ENCODE data around the gene PANK1.

Gene PANK1

GRCh38 chr10:89593043-89593442 lies 52.0 kb downstream of the PANK1 start:
- no peak for TF ChIP-seq CTCF (IDR thresholded peaks at IDR 0.05)

DNA sequence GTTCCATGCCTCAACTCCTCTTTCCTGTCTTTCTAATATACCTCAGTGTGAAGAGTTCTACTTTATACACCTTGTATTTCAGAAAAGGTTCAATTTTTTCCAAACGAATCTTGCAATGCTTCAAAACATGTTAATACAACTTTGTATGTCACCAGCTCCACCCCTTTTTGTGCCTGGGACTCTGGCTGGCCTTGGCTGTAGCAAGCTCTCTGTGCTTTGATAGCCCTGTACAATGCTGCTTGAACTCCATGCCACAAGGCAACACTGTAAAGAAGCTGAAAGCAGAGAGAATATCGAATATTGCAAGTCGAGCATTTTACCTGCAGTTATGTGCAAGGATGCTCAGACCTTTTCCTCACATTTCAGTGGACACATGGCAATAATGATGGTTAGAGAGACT lies 52.5 kb downstream of the PANK1 start:
- TF ChIP-seq CTCF (IDR thresholded peaks at IDR 0.05), result no peak

DNA sequence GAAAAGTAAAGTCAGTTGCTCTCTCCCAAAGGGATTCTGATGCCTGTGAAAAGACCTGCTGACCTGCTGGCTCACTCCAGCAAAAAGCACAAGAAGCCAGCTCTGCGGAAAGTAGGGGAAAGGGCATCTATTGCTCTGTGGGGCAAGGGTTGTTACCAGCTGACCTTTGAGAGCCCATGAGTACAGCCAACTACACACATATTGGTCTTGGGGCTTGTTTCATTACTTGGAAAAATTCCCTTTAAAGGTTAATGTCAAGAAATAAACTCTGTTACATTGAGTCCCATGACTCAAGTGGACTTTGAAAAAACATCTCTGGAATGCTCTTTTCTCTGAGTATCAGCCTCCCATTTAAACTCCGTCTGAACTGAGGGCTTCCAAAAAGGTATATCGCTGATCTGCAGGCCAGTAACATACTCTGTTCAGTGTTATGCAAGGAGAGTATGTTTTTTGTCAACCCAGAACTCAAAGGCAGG lies 53.2 kb downstream of the PANK1 start:
- no peak for TF ChIP-seq CTCF (IDR thresholded peaks at IDR 0.05)

DNA sequence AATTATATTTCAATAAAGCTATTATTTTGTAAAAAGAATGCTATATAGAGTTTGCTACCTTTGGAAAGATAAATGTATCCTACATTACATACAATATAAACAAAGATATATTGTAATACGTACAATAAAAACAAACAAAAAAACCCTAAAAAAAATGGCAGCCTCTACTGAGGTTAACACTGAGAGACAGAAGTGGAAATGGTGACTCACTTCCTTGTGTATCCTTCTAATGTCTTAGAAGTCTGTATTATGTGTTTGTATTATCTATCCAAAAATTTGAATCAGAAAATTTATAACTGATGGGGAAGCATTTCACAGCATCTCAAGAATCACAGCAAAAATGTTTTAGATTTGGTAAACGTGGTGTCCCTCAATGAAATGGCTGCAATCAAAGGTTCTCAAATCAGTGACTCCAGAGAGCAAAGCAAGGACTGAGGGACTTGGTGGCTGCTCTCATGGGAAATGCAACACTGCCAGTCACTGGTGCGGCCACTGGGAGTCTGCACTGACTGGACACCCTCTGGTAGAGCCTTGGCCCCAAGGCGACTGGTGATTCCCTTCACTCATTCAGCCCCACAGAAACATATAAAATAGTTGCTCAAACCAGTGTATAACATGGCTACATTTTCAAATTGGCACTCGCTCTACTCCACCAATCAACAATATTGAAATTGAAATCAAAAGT lies 53.8 kb downstream of the PANK1 start:
- TF ChIP-seq CTCF (IDR thresholded peaks at IDR 0.05), result no peak

GRCh38 chr10:89590326-89590725 lies 54.7 kb downstream of the PANK1 start:
- TF ChIP-seq CTCF (IDR thresholded peaks at IDR 0.05), result no peak

- no peak for TF ChIP-seq CTCF (IDR thresholded peaks at IDR 0.05)
Measured at GRCh38 chr10:89589101-89589720, 55.8 kb downstream of the PANK1 start.

DNA sequence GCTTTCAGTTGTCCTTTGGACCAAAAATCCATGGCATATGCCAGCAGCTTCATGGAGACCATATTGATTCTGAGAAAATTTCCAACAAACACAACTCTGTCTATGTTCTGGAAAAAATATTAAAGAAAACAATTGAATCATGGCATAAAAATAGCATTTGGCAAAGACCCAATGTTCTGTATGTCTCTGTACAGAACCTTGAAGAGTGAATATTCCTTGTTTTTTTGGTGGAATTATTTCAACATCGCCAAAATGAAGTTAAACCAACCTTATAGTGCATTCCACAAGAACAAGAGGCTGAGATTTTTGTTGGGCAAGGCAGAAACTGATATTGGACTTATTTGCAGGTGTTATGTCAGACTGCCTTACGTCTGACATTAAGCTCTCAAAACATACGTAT lies 56.4 kb downstream of the PANK1 start:
- no peak for TF ChIP-seq CTCF (IDR thresholded peaks at IDR 0.05)

Measured in LNCAP (cell line).